HL-60/S4 (cell line): ENCODE results near the gene CRB2.
"Not testable (repeated sequence)": the region's sequence is repeated elsewhere in the genome, so short reads cannot be mapped to it uniquely, and the experiment has no call there.

Experiments used
- in situ Hi-C: fragments of 300-500 bp; cut with MboI; formaldehyde crosslinking; loops from 2 replicates; pipeline ENCODE4 v1.14.3; 2022; ENCODE audit warnings: low sequenced_read_pairs

The CRB2 gene

DNA sequence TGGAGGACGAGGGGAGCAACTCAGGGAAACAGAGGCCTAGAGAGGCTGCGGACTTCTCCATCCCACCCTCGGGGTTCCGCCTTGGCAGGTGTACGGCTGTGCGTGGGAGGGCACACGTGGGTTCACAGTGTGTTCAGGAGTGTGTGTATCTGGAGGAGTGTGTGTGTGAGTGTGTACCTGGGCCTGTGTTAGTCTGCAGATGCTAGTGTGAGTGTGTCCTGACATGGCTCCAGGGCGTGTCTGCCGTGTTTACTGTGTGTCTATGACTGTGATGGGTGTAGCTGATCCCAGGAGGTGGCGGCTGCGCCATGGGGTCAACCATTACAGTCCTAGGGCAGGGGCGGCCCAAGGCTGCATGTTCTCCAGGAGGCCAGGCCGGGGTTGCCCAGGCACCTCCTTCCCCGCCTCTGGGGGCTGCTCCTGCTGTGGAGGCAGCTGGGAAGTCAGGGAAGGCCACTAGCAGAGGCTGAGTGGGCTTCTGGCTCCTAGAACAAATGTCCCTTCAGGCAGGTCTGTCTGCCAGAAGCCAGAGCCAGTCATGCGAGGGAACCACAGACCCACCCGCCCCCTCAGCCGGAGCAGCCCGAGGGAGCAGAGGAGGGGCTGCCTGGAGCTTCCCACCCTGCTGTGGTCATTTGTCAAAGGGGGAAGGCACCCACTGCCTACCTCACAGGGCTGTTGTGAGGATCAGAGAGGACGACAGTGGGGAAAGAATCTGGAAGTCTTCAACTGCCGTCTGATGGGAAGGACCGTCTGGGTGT lies 21.4 kb downstream of the CRB2 start:
- in situ Hi-C loops: no loop called here

DNA sequence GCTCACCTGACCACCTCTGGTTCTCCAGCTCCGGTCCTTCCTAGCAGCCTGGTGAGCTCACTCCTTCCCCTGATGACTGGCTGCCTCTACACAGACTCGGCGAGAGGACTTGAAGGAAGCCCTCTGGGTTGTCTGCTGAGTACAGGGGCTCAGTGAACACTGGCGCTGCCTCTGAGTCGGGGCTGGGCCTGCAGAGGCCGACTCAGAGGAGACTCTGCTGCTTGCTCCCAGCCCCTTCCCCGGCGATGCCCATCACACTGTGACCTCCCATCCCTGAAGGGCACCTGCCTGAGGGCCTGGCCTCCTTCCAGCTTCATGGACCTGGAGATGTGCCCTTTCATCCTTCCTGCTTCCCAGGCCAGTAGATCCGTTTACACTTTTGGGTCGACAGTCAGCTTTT lies 22.0 kb downstream of the CRB2 start:
- in situ Hi-C loops: no loop called here

DNA sequence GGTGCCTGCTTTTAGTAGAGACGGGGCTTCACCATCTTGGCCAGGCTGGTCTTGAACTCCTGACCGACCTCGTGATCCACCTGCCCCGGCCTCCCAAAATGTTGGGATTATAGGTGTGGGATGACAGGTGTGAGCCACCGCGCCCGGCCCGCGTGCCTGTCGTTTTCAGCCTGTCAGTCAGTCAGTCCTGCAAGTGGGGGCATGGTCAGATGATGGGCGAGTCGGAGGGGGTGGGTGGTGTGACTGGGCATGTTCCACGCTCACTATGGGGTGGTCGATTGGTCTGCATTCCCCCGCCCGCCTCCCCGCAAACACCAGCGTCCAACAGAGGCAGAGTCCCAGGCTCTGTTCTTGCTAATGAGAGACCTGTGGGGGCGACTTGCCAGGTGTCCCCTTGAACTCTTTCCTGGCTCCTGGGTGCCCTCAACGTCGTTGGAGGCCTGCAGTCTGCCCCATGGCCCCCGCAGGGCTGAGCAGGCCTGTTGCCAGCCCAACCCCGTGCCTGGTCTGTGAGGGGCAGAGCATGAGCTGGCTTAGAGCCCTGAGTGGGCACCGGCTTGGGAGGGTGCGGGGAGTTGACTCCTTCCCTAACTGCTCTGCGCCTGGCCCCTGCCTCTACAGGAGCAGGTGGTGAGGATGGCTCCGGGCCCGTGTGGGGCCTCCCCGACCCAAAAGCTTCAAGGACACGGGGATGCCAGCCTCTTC lies 23.1 kb downstream of the CRB2 start:
- in situ Hi-C loops: no loop called here

DNA sequence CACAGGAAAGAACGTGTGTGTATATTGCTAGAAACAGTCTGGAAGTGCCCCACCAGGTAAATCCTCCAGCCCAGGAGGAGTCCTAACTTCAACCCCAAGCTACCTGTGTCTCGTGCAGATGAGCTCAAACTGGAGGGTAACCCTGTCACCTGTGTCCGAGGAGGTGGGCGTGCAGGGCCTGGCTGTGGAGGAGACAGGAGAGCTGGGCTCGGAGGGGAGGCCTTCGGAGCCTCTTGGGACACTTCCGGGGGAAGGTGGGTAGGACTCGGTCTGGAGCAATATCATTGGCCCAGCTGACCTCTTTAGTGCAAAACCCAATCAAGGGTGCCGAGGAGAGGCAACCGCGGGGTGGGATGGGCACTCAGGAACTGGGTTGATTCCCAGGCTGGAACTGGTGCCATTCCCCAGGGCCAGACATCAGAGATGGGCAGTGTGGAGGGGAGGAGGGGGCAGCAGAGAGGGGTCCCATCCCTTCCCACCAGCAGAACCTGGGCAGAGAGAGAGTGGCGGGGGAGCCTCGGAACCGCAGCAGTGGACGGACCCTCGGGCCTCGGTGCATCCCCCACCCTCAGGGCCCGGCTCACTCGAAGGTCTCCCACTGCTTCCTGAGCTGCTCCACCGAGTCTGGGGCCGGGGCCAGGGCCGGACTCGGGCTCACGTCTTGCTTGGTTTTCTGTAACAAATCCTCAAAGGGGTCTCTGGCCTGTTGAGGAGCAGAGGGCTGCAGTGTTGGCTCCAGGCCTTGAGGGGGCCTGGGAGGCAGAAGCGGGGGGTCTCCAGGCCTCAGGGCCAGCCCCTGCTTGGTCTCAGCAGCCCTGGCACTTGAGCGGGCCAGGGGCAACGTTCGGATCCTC lies 25.1 kb downstream of the CRB2 start:
- in situ Hi-C loops: no loop called here

DNA sequence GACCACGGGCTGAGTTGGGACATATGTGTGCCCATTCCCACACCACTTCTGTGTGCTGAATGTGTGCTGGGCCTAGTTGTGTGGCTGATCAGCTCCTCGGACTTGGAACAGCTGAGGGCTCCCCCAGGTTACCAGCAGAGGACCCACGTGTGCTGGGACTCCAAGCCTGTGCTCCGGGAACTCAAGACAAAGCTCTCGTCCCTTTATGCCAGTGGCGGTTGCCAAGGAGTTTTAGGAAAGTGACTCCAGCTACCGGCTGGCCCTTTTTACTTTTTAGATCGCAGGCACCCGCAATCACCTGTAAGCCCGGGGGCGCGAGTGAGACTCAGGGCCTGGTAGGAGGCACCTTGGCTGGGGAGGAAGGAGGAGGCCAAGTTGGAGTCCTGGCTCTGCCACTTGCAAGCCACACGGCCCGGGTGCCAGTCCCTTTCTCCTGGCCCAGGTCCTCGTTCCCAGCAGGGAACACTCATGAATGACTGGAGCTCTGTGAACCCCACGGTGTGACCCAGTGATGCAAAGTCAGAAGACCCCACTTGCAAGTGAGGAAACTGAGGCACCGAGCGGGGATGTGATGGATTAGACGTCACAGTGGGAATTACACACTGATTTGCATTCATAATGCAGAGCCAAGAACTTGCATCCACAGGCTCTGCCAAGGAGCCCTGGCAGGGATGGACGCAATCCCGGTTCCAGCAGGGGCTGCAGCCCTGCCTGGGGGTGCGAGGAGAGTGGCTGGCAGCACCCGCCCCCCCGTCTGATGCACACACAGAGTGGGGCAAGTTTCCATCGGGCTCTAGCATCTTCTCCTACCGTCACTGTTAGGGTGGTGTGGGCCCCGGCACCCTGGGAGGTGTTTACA lies 26.9 kb downstream of the CRB2 start:
- in situ Hi-C loops: no loop called here

DNA sequence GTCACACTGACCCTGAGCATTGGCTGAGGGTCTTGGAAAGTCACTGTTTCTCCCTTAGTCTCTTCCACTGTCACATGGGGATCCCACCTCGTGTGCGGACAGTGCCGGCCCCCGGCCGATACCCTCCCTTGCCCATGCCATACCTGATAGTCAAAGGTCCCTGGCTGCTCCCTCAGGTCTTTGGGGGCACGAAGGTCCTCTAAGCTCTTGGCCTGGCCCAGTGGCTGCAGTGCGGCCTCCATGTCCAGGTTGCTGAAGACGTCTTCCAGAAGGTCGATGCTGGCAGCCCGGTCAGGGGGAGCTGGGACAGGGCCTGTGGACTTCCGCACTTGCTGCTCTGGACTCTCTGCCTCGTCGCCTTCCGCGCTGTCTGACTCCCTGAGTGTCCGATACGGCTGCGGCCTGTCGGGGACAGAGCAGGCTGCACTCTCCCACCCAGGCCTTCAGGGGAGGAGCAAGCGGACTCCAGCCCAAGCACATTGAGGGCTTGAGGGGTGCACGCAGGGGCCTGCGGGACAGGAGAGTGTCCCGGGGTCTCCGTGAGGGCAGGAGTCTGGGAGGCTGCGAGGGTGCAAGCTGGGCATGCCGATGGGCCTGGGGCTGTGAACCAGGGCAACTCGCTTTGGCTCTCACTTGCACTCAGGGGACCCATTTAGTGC lies 27.6 kb downstream of the CRB2 start:
- in situ Hi-C loops: no loop called here

DNA sequence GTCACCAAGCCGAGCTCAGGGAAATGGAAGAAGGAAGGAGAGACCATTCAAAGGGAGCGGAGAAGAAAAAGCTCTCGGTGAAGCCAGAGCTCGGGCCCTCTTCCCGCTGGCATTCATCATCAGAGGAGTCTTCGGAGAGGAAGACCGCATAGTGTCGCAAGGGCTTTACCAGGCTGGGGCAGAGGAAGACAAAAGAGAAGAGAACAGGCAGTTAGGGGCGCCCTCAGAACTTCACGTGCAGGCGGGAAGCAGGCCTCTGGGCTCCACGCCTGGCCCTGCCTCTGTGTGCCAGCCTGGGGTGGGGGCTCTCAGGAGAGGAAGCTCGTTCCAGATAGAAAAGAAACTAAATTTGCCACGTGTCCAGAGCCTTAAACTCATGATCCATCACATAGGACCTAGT lies 31.7 kb downstream of the CRB2 start:
- in situ Hi-C loops: no loop called here

DNA sequence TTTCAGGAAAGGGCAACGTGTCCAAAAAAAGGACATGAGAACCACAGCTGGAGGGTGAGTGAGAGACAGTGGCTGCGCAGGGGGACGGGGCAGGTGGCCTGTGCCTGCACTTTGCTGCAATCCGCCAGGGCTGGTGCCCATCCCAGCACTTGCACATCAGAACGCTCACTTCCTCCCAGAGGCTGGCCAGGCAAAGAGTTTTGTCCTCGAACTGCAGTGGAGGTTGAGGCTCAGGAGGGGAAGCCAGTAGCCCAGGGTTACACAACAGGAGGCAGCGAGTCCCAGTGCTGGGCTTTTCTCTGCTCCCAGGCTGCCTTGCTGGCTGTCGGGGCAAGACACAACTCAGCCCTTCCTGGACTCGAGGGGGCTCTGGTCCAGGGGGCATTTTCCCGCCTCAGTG lies 33.1 kb downstream of the CRB2 start:
- in situ Hi-C loops: no loop called here

DNA sequence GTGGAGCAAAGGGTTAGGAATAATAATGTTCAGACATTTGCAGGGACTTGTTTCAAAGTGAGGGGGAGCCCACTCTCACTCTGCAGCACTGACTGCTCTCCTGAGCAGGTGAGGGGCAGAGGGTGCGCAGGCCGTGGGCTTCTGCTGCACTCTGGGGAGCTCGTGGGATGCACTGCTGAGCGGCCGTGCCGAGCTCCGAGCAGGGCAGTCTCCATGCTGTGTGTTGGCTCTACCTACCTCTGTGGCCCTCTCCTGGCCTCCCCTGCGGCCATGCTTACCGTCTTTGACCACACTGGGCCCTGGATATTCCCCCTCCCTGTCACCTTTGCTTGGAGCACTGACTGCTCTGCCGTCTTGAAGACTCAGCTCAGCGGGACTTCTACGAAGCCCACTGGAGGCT lies 33.7 kb downstream of the CRB2 start:
- in situ Hi-C loops: no loop called here

DNA sequence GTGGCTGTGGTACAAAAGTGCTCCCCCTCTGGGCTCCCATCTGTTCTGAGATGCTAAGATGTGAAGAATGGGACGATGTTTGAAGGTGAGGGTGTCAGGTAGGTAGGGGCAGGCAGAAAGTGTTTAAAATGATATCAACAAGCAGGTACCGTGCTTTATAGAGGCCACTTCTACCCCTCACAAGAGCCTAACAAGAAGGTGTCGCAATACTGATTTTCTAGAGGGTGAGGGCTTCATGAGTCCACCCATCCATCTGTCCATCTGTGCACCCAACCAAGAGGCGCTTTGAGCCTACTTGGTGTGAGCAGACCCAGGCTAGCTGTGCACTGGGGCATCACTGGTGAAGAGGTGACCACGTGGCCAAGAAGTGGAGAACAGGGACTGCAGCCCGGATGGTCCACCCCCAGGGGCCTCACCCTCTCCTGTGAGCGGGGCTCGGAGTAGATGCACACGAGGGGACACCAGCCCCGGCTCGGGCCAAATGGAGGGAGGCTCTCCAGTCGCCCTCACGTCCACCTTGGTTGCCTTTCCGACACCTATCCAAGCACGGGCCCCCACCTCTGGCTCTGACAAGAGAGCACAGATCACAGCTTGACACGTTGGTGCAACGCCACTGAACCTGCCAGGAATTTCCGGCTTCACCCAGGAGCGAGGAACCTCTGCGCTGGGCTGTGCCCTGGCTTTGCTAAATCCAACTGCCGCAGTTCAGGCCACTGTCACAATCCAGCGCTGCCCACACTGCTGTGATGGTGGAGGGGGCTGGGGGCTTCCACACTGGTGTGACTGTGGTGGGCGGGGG lies 34.5 kb downstream of the CRB2 start:
- in situ Hi-C loops: no loop called here

DNA sequence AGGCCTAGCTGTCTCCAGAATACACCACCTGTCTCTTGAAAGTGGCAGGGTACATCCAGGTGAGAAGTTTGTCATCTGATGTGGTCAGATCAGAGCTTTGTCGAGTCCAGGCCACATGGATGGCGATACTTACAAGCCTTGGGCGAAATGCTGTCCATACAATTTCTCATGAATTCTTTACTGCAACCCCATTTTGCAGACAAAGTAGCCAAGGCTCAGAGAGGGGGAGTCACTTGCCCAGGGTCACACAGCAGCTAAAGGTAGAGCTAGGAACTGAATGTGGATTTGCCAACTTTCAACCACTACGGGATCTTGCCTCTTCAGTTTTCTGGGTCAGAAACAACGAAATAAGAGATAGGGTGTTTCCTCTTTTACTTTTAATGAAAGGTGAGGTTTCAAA lies 35.2 kb downstream of the CRB2 start:
- in situ Hi-C loops: no loop called here

DNA sequence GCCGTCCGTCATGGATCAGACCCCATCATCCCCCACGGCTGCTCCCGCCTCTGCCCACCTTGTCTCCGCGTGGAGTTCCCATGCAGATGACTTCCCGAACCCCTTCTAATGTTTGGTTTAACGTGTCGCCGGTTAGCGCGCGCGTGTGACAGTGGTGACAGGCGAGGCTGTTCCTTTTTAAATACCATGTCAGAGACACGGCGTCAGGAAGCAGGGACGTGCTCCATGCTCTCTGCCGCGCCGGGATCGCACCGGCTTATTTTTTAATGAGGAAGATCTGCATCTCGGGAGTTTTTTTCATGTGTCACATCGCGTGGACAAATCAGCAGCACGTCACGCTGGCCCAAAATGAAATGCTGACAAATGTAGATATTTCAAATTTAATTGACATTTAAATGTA lies 35.9 kb downstream of the CRB2 start:
- in situ Hi-C loops: no loop called here

DNA sequence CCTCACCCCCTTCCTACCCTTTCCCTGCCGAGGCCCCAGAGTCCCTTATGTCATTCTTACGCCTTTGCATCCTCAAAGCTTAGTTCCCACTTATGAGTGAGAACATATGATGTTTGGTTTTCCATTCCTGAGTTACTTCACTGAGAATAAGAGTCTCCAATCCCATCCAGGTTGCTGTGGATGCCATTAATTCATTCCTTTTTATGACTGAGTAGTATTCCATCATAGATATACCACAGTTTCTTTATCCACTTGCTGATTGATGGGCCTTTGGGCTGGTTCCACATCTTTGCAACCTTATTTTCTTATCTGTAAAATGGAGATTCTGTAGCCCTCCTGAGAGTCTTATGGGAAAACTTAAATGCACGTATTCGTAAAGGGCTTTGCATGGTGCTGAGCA lies 36.8 kb downstream of the CRB2 start:
- in situ Hi-C loops: no loop called here

DNA sequence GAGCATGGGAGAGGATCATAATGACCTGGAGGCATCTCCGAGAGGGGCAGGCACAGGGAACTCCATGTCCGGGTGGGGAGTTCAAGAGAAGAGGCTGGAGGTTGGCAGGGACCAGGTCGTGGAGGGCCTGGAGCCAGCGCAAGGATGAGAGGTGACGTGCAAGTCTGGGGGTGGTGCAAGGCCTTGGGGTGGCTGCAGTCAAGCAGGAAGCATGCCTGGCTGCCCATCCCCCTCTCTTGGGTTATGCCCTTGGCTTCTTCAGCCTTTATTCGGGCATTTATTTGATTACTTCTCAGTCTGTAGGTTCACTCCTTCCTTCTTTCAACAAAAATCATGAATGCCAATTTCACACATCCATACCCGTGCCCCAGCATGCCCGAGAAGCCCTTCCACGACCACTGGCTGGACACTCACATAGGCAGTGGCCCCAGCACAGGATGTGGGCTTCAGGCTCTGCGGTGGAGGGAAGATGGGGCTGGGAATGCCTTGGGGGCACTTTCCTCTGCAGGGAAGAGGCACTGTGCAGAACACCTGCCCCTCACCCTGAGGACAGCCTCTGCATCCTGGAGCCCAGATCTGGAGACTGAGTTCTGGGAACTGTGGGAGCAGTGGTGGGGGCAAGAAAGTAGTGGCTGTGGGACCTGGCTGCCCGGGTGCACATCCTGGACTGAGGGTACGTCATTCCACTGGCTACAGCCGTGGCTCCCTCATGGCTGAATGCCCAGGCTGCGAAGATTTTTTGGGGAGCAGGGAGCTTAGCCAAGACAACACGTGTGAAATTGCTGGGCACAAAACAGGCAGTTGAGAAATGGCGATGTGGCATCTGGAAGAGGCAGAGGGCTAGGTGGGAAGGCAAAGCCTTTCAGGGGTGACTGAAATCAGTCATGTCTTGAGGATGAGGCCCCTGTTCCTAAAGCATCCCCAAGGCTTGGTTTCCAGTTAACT lies 38.6 kb downstream of the CRB2 start:
- in situ Hi-C loops: no loop called here

DNA sequence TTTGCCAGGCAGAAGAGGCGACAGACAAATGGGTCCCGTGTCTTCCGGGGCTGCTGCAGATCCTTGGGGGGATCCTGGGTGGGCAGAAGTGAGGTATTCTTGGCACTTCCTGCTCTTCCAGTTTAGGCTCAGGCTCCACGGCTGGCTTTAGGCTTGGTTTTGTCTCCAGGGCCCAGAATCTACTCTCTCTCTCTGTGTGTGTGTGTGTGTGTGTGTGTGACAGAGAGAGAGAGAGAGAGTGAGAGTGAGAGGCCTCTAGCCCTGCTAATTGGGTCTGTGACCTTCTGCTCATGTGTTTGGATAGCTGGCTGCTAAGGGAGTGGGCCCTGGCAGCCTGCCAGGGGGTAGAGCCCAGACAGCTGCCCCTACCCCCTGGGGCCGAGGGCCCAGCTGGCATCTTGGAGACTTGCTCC lies 39.3 kb downstream of the CRB2 start:
- in situ Hi-C loops: no loop called here

DNA sequence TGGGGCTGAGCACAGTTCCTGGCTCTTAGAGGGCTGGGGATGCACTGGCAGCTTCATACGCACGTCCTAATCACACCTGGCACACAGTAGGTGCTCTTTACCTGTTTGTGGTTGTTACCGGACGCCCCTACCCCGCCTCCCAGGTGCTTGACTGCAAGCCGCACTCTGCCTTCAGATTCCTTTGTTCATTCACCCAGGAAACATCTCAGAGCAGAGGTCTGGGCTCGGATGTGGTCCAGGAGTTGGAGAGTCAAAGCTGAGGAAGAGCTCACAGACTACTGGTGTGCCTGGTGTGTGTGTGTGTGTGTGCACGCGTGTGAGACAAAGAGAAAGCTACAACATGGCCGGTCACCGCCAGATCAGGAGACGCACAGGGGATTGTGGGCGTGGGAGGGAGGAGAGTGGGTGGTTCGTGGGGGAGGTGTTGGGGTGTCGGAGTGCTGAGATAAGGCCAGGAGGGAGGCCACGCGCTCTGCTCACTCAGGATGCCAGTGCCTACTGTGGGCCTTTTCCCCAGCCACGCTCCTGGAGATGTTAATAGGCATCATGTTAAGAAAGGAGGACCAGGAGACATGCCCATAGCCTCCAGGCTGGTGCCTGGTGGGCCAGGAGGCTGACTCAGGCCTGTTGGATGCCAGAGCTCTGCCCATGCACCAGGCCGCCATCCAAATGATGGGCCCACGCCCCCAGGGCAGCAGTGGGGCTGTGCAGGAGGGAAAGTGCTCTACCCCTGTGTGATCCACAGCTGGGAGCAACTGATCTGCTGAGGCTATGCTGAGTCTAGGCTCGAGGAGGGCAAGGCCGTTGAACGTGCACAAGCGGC lies 39.9 kb downstream of the CRB2 start:
- in situ Hi-C loops: no loop called here

DNA sequence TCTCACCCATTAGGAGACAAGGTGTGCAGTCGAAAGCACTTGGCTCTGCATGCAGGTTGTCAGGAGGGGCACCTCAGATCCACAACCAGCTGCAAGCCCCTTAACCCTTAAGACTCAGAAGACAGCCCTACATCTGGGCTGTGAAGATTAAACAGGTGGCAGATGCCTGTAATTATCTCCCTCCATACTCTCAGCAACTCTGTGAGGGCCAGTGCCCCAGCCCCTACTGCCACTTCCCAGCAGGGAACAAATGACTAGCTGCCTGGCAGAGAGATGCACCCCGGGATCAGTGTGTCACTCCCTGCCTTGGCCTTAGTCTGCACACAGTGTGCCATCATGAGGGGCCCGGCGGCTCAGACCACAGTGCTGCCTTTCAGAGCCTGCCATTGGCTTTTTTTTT lies 42.0 kb downstream of the CRB2 start:
- in situ Hi-C loops: no loop called here

DNA sequence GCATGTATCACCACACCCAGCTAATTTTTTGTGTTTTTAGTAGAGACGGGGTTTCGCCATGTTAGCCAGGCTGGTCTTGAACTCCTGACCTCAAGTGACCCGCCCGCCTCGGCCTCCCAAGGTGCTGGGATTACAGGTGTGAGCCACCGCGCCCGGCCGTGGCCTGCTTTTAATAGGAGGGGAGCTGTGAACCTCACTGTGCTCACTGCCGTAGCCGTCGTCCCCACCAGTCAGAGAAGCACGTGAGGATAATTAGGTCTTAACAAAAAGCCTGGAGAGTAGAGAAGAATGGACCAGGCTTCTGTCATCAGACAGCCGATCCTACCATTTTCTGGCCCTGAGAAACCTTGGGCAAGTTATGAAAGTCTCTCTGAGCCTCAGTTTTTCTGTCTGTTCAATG lies 42.9 kb downstream of the CRB2 start:
- in situ Hi-C loops: not testable (repeated sequence)
